IPS-NIHi11 (cell line): ENCODE measurements around the gene ANO9.
"Not testable (repeated sequence)": the region's sequence is repeated elsewhere in the genome, so short reads cannot be mapped to it uniquely, and the experiment has no call there.

ENCODE experiments used
- DNase-seq: peaks from one replicate; pipeline ENCODE4 v3.0.0; 2012; ENCODE audit warnings: mixed read lengths, low spot score

ANO9 gene

GRCh38 chr11:452203-452744 lies 10.5 kb upstream of the ANO9 start:
- DNase-seq: no peak

- DNase-seq: no peak
Measured at GRCh38 chr11:451738-452137, 9.9 kb upstream of the ANO9 start.

- DNase-seq: peak; percentile 59
Measured at GRCh38 chr11:450809-451451, 9.1 kb upstream of the ANO9 start.

GRCh38 chr11:449889-450808 lies 8.3 kb upstream of the ANO9 start, which contains the start of gene PTDSS2:
PTDSS2 (plus strand) TSS chr11:450279; CDS start chr11:450456, 177 bp downstream.
- peak; percentile 90 for DNase-seq

GRCh38 chr11:447923-448731 lies 6.3 kb upstream of the ANO9 start:
- DNase-seq: peak; percentile 94

GRCh38 chr11:446891-447290 lies 5.1 kb upstream of the ANO9 start:
- DNase-seq: no peak

- peak; percentile 6 for DNase-seq
Measured at GRCh38 chr11:445765-446588, 4.2 kb upstream of the ANO9 start.

GRCh38 chr11:444396-445144 lies 2.8 kb upstream of the ANO9 start:
- peak; percentile 5 for DNase-seq

- peak; percentile 16 for DNase-seq
Measured at GRCh38 chr11:443542-444199, 1.9 kb upstream of the ANO9 start.

GRCh38 chr11:442611-443081 lies 835 bp upstream of the ANO9 start:
- peak; percentile 10 for DNase-seq

GRCh38 chr11:441043-441417 lies 781 bp downstream of the ANO9 start:
- DNase-seq: peak; percentile 25

- peak; percentile 23 for DNase-seq
Measured at GRCh38 chr11:440065-441042, 1.5 kb downstream of the ANO9 start.

- no peak for DNase-seq
Measured at GRCh38 chr11:439315-440064, 2.3 kb downstream of the ANO9 start.

- DNase-seq: peak; percentile 4
Measured at GRCh38 chr11:438101-438844, 3.5 kb downstream of the ANO9 start.

GRCh38 chr11:437228-437870 lies 4.5 kb downstream of the ANO9 start:
- peak; percentile 5 for DNase-seq

GRCh38 chr11:434999-435740 lies 6.6 kb downstream of the ANO9 start:
- not testable (repeated sequence) for DNase-seq
